ENCODE data around the gene MYH9.

DNA sequence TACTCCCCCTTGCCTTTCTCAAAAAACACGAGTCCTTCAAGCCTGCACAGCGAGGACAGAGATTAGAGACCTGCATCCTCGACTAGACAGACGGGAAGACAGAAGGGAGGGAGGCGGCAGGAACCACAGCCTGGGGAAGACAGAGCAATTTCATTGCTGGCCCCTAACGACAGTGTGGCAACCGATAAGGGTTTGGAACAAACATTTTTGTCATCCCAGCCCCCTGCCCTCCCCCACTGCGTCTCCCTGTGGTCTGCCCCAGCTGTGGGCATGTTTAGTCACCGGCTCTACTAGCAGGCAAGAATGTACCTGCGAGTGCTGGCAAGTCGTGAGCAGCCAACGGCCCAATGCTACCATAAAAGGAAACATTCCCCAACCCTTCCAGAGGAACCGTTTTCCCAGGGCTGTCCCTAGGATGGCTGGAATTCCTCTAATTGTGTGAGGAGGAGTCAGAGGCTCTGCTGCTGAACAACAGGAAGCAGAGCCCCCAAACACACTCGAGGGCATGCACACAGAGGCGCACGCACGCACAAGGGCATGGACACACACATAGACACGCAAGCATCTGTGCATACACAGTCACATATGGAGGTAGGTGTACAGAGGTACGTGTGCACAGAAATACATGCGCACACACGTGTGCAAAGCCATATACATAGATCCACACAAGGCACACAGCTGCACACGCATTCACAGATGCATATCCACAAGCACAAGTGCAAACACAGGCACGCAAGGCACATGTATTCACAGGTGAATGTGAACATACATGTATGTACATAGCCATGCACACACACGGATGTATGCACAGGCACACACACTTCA is 58.3 kb downstream of the MYH9 start:
- TF ChIP-seq, protein P1, sequence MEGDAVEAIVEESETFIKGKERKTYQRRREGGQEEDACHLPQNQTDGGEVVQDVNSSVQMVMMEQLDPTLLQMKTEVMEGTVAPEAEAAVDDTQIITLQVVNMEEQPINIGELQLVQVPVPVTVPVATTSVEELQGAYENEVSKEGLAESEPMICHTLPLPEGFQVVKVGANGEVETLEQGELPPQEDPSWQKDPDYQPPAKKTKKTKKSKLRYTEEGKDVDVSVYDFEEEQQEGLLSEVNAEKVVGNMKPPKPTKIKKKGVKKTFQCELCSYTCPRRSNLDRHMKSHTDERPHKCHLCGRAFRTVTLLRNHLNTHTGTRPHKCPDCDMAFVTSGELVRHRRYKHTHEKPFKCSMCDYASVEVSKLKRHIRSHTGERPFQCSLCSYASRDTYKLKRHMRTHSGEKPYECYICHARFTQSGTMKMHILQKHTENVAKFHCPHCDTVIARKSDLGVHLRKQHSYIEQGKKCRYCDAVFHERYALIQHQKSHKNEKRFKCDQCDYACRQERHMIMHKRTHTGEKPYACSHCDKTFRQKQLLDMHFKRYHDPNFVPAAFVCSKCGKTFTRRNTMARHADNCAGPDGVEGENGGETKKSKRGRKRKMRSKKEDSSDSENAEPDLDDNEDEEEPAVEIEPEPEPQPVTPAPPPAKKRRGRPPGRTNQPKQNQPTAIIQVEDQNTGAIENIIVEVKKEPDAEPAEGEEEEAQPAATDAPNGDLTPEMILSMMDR (IDR thresholded peaks at IDR 0.05; ENCODE audit: low read length) = no peak
- TF ChIP-seq EZH2 (optimal IDR thresholded peaks at IDR 0.05; ENCODE audit: low read depth, low read length) (no peak), EZH2phosphoT487 (IDR thresholded peaks at IDR 0.05; ENCODE audit: low read length) (no peak)
